Epithelial cell of proximal tubule (primary cell): Measurements from ENCODE around the gene SELENOT. TPM values are rescaled to one million over a fixed set of nuclear protein-coding genes. Genes with fewer than 3 reads are reported as not detected.
"Not testable (repeated sequence)": the region's sequence is repeated elsewhere in the genome, so short reads cannot be mapped to it uniquely, and the experiment has no call there.

ENCODE experiments used
- DNase-seq: peaks from one replicate; pipeline ENCODE4 v3.0.0-alpha.2; 2011; ENCODE audit warnings: low read depth
- H3K4me3 ChIP-seq: 2 replicates; pipeline ENCODE4 v1.5.1; 2011; ENCODE audit warnings: low read depth, mild to moderate bottlenecking, low read length
- total RNA-seq: library from RNA; depleted of rRNA; stranded (reverse); fragments of >200 nt; gene quantifications from 2 replicates; pipeline ENCODE4 v1.2.3, GENCODE V29; 2015
- TF ChIP-seq, protein P1 (sequence below): conservative IDR thresholded peaks from 2 replicates; pipeline ENCODE4 v1.5.1; 2012; ENCODE audit warnings: low read depth, mild to moderate bottlenecking, low read length

Gene SELENOT
- total RNA-seq, 1 donor from 2014 or later: 104 TPM

DNA sequence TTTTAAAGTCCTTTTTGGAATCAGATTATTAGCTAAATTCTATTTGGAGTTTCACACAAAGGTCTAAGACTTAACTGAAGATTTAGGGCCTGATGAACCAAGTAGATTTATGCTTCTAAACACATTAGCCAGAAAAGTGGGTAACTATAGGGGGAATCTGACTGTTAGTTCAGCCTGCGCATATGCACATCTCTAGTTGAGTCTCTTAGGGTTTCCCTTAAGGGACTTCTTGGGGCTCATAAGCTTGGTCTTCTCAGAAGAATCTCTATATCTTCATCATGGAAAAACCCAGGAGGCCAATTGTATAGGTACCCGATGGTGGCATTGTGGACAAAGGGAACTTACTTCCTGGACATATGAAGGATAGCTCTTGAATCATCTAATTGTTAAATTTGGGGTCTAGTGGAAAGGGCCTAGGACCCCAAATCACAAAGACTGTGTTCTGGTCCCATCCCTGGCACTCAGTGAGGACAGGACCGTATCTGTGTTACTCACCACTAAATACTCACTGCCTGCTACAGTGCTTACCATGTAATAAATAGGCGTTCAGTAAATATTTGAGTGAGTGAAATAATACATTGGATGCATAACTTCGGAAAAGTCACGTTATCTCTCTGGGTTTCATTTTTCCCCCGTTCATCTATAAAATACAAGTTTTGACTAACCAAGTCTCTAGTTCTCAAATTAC lies 17.0 kb downstream of the SELENOT start:
- no peak for DNase-seq
- TF ChIP-seq, protein P1, sequence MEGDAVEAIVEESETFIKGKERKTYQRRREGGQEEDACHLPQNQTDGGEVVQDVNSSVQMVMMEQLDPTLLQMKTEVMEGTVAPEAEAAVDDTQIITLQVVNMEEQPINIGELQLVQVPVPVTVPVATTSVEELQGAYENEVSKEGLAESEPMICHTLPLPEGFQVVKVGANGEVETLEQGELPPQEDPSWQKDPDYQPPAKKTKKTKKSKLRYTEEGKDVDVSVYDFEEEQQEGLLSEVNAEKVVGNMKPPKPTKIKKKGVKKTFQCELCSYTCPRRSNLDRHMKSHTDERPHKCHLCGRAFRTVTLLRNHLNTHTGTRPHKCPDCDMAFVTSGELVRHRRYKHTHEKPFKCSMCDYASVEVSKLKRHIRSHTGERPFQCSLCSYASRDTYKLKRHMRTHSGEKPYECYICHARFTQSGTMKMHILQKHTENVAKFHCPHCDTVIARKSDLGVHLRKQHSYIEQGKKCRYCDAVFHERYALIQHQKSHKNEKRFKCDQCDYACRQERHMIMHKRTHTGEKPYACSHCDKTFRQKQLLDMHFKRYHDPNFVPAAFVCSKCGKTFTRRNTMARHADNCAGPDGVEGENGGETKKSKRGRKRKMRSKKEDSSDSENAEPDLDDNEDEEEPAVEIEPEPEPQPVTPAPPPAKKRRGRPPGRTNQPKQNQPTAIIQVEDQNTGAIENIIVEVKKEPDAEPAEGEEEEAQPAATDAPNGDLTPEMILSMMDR: no peak
- H3K4me3 ChIP-seq: no peak overlapping the region

GRCh38 chr3:150622955-150623354 lies 19.8 kb downstream of the SELENOT start:
- not testable (repeated sequence) for DNase-seq, H3K4me3 ChIP-seq

DNA sequence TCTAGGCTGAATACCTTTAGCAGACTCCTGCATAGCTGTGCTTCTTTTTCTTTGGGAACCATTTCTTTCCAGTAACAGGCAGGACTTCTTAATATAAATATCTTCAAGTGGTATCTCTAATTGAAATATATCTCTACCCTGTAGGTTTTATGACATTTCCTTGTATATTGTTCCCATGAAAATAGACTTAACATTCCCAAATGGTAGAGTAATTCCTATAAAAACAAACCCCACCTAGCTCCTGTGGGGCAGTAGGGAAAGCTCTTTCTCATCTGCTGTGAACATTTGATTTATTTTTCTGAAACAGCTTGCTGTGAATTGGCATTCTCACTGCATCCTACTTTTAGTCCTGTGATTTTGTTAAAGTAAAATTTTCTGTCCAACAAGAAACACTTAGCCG lies 20.8 kb downstream of the SELENOT start:
- H3K4me3 ChIP-seq: no peak overlapping the region
- TF ChIP-seq, protein P1: no peak
- DNase-seq: no peak

GRCh38 chr3:150626148-150626930 lies 23.2 kb downstream of the SELENOT start:
- H3K4me3 ChIP-seq: no peak overlapping the region
- TF ChIP-seq, protein P1: no peak
- no peak for DNase-seq

DNA sequence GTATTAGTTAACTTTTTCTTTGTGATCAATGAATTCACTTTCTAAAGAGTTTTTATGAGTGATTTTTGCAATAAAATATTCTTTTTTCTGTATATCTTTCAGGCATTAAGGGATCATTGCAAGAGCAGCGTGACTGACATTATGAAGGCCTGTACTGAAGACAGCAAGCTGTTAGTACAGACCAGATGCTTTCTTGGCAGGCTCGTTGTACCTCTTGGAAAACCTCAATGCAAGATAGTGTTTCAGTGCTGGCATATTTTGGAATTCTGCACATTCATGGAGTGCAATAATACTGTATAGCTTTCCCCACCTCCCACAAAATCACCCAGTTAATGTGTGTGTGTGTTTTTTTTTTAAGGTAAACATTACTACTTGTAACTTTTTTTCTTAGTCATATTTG lies 24.4 kb downstream of the SELENOT start:
- TF ChIP-seq, protein P1: no peak
- no peak overlapping the region for H3K4me3 ChIP-seq
- DNase-seq: no peak

- TF ChIP-seq, protein P1: no peak
- no peak overlapping the region for H3K4me3 ChIP-seq
- DNase-seq: no peak
These were observed 28.5 kb downstream of the SELENOT start for GRCh38 chr3:150631515-150632221.

DNA sequence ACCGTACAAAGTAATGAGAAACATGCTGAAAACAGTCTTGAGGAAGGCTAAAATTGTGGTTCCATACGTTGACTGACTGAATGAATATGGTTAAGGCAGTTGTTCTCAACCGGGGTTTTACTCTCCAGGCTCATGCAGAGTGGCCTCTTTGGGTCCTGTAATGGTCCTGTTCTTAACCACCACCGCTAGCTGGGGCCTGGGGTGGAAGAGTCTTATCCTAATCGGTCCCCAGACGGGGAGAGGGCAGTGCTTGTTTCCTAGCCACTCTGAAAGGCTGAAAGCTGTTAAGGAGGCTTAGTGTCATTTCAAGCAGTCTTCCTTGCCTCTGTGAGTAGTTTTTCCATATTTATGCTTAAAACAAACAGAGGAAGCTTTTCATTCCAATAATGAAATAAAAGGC lies 32.0 kb downstream of the SELENOT start:
- TF ChIP-seq, protein P1: no peak
- no peak for DNase-seq
- no peak overlapping the region for H3K4me3 ChIP-seq
